Mucosa of gallbladder (tissue), 1 donor: ENCODE measurements around the gene TFE3. TPM values are rescaled to one million over a fixed set of nuclear protein-coding genes. Genes with fewer than 3 reads are reported as not detected.
A peak's percentile ranks its signal among the peaks of the same experiment; 100 is the strongest.

ENCODE experiments used
- DNase-seq: peaks from one replicate; pipeline ENCODE4 v3.0.0-alpha.2; 2020; ENCODE audit warnings: low spot score
- total RNA-seq: library from RNA; stranded (reverse); gene quantifications from one replicate; pipeline ENCODE4 v1.2.1, GENCODE V29; 2021
- donor health status: DM: no; HTN: no; CAD: no.

TFE3 gene
- total RNA-seq, 1 donor from 2014 or later: 59.5 TPM

DNA sequence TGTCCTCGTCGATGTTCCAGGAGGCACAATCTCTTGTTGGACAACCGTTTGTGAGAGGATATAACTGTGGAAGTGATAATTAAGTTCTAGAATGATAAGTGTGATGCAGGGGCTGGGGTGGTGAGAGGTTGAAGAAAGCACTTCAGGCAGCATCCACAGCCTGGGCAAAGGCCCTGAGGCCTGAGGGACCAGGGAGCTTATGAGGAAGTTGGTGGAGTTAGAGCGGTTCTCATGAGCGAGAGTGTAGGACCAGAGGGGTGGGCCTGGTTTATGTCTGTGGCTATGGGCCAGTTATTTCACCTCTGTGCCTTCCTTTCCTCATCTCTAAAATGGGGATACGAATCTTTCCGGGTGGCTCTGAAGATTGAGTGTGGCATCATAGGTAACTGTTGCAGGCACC lies 18.3 kb upstream of the TFE3 start:
- DNase-seq: no peak

DNA sequence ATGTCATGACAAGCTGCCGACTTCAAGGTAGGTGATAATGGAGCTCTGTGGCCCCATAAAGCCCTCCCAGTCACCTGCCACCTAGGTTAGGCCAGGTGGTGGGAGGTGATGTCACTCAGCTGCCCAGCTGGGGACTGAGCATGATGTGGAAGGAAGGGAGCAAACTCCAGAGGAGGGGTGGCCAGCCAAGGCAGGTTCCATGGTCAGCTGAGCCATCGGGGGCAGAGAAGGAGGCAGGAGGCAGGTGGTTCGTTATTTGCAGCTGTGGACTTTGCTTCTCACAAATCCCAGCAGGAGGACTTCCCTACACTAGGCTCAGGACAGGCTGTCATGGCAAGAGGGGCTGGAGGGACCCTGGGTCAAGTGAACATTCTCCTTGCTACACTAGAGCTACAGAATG lies 17.8 kb upstream of the TFE3 start:
- no peak for DNase-seq

DNA sequence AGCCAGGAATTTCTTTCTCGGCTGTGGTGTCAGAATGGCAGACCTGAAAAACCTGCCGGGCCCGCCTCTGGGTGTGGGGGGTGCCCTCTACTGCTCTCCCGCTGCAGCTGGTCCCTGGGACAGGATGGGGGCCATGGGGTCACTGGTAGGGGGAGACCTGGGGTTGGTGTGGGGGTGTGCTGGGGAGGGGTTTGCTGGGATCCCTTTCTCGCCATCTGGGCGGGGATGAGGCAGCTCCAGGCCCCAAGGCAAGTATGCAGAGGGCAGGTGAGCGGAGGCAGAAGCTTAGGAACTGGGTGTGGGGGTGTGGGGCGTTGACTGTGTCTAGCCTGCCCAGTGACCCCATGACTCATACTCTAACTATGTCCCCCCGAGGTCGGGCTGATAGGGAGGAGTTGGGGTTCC lies 16.5 kb upstream of the TFE3 start:
- DNase-seq: no peak

DNA sequence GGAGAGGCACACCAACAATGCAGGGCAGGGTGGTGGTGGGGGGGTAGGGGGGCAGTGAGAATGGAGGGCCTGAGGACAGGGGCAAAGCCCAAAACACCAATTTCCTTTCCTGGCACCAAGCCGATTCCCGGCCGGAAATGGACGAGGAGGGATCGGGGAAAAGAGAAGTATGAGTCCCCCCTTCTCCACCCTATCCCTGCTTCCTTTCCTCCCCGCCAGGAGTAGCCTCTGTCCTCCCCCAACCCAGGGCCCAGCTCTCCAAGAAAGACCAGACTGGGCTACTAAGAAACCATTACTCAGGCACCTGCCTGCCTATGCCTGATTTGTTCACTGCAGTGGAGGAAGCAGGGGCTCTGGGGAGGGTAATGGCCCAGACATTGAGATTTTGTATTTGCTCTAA lies 16.0 kb upstream of the TFE3 start:
- no peak for DNase-seq

DNA sequence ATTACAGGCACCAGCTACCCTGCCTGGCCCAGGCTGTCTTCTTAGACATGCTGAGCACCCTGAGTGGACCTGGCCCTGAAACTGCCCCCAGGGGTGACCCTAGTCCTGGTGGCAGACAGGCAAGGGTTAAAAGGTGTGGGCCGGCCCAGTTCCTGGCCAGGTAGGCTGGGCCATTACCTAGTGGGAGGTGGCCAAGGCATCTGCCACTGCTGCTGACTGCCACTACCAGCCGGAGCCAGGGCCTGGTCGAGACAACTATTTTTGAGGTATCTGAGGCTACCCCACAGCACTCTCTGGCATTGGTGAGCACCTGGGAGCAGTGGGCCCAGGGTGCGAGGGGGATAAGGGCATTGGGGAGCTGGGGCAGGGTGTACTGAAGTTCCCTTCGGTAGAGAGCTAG lies 15.6 kb upstream of the TFE3 start, which contains the start of gene CCDC120:
CCDC120 (plus strand) TSS at position 206 of the 400 bp plus-strand sequence. CDS start 3,043 bp downstream, outside the sequence.
- DNase-seq: peak; percentile 28

DNA sequence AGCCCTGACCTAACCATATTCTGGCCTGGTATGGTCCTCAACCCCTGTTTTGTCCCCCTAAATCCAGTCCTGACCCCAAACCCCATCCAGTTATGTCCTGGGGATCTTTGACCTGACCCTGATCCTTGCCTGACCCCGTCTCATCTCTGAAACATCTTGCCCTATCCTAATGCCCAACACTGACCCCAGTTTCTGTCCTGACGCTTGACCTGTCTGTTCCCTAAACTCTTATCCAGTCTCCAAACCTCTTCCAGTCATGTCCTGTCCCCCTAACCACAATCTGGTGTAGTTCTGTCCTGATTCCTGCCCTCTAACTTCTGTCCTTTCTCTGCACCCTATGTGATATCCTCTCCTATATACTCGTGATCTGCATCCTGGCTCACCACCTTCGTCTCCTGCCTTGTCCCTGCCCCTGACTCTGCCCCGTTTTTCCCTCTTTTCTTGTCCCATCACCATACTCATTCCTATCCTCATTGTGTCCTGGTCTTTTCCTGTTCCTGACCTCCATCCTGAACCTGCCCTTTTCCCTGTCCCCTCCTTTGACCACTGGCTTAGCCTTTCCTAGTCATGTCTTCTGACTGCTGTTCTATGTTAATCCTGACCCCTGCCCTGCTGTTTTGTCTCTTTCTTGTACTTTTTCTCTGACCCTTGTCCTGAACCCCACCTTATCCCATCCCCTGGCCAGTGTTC lies 11.1 kb upstream of the TFE3 start:
- DNase-seq: no peak

DNA sequence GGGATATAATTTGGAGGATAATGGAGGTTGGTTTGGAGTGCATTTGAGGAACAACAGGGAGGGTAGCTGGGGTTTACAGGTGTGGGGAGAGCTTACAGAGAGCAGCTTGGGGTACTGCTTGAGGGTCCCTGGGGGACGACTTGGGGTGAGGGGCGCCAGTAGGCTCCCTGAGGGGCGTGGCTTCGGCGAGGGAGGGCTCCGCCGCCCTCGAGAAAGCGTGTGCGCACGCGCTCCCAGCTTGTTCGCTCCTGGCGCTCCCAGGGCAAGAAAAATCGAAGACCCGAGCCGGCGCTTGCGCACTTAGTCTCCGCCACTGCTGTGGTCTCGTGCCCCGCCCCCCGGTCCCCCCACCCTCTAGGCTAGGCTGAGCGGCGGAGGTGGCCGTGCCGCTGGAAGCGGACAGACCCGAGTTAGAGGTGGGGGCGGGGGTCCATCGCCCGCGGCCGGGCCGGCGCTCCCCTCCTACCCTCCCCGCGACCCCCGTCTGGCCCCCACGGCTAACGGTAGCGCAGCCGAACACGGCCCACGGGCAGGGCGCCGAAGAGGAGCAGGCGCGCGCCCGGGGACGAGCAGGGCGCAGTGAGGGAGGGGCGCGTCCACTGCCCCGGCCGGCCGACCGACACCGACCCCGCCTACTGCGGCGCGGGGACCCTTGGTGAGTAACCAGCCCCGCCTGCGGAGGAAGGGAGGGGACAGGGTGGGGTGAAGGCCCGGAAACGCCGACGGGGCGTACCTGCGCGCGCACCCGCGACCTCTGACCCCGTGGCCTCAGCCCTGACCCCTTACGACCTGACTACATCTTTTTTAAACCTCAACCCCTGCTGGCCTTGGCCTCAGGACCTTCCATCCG lies 10.3 kb upstream of the TFE3 start:
- DNase-seq: peak; percentile 38

DNA sequence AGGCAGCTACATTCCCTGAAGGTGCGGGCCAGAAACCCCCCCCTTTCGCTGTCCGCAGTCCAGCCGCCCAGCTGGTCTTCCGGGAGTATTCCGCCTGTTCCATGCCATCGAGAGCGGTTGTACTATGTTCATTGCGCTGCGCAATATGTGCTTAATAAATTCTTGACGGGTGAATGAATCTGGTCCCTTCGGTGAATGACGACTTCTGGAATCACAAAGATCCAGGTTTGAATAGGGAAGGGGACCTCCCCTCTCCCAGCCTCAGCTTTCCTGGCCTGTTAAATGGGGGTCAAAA lies 777 bp upstream of the TFE3 start:
- DNase-seq: no peak

DNA sequence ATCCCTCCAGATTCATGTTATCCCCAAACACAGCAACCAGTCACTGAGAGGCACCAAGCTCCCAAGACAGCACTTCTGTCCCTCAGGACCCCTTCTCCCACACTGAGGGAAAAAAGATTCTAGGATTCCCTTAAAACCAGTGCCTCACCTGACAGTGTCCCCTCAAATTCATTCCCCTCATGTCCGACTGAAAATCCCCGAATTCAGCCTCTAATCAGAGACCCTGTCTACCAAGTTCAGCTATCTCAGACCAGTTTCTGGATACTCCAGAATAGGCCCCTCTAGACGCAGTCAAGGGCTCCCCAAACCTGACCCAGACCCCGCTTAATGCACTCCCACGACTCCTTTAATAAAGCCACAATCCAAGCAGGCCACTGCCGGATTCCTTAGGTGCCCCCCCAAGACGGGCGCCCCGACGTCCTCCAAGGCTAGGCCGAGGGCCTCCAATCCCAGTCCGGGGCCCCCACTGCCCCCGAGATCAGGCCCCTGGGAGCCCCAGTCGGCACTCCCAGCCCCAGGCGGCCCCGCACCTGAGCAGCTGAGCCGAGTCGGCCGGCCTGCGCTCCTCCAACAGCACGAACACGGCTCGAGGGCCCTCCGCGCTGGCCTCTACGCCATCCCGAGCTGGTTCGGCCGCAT lies 457 bp downstream of the TFE3 start:
- DNase-seq: no peak

DNA sequence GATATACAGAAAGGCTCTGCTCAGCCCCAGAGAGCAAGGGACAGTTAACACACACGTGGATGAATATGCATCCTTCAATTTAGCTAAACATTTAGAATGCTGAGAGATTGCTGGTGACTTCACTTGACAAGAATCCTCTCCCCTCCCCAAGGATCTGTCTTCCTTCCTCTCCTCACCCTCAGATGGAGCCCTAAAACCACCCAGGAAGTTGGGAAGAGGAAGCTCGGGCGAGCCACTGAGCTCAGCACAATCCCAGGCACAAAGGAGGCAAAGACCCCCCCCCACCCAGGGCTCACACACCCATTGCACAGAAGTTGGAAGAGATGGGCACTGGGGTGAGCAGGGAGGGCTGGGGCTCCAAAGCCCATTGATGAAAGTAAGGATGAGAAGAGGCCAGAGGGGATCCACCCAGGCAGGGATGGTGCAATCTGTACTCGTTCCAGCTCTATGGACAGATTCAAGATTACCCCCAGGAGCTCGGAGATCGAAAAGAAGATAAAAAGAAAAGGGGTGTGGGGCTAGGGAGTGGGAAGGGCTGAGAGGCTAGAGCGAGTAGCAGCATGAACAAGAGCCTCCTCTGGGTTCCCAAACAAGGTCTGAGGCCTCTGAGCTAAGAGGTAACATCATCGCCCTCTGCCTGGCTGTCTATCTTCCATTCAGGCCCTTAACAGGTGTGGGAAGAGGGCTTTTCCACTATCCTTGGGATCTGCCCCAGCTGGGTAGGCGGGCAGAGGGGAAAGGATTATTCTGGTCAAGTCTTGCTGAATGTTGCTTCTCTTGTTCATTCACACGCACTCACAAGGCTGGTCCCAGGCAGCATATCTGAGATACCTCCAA lies 1.2 kb downstream of the TFE3 start:
- DNase-seq: no peak

DNA sequence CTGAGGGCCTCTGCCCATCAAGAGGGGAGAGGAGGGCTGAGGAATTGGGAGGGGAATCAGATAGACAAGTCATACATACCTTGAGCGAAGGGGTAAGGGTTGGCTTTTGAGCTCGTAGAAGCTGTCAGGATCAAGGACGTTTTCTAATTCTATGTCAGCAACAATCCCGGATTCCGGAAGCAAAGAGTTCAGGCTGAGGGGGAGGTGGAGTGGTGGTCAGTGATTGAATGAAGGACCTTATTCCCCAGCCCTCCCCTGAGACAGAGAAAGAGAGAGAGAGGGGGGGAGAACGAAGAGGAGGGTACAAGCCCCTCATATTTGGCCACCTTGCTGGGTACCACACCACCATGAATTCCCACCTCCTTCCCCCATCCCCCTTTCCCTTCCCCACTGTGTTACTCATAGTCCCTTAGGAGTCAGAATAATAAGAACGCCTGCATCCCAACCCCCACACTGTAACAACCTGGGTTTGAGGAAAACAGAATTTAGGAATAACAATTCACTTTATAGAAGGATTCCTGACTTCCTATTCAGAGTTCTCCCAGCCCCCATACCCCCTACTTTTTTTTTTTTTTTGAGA lies 2.7 kb downstream of the TFE3 start:
- DNase-seq: no peak

DNA sequence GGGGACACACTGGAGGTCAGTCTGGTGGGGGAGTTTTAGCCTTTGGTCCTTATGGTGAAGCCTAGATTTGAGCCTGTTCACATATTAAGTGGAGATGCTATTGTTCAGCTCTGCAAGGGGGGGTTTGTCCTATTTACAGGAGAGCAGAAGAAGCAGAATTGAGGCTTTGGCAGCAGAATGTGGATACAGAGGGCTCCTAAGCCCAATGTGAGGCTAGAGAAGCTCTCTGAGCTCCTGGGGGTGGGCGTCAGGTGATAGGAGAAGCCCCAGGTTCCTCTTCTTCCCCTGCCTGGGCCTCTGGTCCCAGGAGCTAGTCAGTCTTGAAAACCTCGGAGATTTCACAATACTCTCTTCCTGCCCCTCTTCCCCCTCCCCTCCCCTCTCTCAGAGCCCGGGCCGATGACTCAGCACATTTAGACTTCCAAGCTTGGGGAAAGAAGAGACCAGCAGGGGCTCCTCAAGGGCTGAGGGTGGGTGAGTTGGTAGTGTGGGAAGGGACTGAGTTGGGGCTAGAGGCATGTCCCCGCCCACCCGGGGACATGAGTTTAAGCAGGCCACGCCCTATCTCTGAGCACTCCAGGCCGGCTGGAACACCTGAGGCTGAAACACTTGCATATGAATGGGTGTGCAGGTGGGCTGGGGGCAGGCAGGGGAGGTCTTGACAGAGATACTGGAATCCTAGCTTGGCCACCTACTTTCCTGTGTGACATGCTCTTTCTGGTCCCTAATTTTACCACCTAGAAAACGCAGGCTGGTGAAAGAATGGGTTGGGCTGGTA lies 3.4 kb downstream of the TFE3 start:
- peak; percentile 65 for DNase-seq

DNA sequence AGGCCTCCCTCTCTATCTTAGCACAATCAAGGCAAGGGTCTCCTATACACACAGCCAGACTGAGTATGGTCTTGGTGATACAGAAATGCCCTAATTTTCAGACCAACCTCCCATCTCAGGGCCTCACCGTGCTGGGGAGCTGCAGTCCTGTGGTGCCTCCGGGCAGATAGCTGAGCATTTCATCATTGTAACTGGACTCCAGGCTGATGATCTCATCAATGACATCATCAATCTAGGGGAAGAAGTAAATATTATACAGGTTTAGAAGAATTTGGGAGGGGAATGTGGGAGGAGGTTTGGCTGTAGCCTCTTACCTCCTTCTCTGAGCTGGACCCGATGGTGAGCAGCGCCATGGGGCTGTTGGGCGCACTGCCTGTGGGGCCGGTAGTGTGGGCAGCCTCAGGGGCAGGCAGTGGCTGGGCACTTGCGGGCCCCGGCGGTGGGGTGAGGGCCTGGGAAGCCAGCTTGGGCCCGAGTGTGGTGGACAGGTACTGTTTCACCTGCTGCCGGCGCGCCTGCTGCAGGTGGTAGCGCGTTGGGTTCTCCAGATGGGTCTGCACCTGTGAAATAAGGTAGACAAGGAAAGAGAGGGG lies 5.2 kb downstream of the TFE3 start:
- DNase-seq: no peak

DNA sequence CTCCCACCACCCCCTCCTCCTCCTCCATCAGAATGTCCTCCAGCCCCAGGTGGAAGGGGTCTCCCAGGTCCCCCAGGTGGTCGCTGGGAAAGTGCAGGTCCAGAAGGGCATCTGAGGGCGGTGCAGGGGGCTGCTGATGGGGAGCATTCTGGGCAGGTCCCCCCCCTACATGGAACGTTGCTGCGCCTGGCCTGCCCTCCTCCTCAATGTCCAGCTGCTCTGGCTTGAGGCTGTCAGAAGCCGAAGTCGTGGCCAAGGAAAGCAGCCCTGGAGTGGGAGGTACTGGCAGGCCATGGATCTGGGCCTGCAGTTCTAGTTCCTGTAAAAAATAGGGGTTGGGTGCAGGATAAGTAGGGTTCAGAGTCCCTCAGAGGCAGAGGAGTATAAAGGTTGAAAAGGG lies 12.9 kb downstream of the TFE3 start:
- no peak for DNase-seq

DNA sequence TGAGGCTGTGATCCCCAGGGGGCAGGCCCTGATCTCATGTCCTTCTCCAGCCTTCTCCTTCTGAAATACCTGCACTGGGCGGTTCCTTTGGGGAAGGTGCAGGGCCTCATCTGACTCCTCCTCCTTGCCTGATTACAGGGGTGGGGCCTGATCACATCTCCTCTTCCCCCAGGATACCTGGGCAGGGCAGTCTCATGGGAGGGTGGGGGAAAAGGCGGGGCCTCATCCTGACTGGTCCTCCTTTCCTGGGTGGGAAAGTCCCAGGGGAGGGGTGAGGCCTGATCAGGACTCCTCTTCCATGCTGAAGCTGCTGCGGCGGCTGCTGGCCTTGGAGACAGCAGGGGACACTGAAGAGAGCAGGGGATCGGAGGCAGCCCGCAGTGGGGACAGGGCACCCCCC lies 13.3 kb downstream of the TFE3 start:
- DNase-seq: peak; percentile 42

DNA sequence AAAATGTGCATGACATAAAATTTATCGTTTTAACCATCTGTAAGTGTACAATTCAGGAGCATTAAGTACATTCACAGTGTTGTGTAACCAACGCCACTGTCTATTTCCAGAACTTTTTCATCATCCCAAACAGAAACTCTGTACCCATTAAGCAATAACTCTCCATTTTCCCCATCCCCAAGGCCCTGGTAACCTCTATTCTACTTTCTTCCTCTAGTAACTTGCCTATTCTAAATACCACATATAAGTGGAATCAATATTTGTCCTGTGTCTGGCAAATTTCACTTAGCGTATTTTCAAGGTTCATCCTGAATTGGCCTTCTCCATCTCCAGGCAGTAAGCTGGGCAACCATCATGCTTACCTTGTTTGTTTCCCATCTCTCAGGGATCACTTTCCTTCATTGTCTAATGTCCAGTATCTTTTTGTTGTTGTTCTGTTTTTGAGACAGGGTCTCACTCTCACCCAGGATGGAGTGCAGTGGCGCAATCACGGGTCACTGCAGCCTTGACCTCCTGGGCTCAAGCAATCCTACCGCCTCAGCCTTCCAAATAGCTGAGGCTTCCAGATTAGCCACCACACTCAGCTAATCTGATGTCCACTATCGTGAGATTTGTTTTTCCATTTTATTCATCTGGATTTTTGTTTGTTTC lies 23.4 kb downstream of the TFE3 start:
- DNase-seq: no peak

DNA sequence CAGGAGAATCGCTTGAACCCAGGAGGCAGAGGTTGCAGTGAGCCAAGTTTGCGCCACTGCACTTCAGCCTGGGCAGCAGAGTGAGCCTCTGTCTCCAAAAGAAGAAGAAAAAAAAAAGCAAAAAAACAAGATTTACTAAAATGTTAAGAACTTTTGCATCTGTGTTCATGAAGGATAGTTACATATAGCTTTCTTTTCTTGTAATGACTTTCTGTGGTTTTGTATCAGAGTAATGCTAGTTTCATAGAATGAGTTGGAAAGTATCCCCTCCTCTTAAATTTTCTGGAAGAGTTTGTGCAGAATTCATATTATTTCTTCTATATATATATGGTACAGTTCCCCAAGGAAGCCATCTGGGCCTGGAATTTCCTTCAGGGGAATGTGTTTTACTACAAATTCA lies 24.1 kb downstream of the TFE3 start:
- DNase-seq: no peak

DNA sequence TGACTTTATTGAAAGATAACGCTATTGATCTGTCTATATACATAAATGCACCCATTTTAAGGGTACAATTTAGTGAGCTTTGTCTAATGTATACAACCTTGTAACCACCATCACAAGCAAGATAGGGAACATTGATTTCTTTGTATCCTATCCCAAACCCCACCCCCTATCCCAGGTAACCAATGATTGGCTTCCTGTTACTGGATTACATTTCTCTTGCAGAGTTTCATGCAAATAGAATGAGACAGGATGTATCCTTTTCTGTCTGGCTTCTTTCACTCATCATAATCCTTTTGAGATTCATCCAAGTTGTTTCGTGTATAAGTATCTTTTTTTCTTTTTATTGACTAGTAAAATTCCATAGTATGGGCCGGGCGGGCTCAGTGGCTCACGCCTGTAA lies 39.5 kb downstream of the TFE3 start:
- no peak for DNase-seq

DNA sequence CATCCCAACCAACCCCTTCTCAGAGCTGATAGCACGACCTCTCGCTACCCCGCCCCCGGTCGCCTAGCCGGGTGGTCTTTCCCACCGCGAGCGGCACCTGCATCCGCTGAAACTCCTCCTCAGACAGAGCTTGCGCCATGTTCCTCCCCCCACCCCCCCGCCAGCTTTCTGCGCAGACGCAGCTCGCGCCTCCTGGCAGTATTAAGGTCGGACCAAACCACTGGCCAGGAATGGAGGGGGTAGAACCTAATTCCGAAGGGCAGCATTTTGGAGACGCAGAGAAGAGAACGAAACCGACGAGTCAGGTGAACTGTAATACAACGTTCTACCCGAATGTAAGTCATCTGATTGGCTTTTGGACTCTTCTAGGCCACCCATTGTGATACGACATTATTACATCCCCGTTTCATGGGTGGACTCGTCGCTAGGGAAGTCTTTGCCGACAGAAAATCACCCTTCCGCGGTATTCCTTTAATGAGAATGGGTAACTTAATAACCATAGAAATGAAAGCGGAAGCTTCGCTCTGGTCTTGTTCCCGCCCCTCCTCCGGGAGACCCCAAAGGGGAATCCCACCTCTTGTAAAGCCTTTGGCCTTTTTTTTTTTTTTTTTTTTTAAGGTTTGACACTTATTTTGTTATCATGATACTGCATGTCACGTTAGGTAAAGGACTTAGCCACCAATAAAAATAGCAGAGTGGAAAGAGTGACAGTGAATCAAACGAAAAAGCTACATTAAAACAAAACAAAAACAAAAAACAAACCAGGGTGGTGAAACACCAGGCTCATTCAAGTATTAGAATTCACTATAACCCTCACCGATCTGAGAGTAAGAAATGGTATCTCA lies 40.8 kb downstream of the TFE3 start, which contains the start of gene GRIPAP1:
GRIPAP1 (minus strand) TSS at position 174 of the 845 bp plus-strand sequence; CDS start at position 139, 35 bp downstream.
- peak; percentile 74 for DNase-seq
